ENCODE data around the gene MLN.

The MLN gene

GRCh38 chr6:33803571-33804053 is at the start of gene MLN:
Gene MLN (minus strand): TSS chr6:33804003. CDS start chr6:33801163, 2,840 bp downstream.
- H3K9me3 Mint-ChIP-seq = no peaks in the 10 kb centered on the region
- no peak within 1 kb of the TSS for H3K27ac Mint-ChIP-seq (ENCODE audit: low read depth)
- H3K4me3 Mint-ChIP-seq = no peak within 1 kb of the TSS
- peaks cover 73% of the 10 kb centered on the region for H3K27me3 Mint-ChIP-seq
- no peak for DNase-seq (ENCODE audit: low spot score in 2 of 2)
- no peak for ATAC-seq (replicated peaks; ENCODE audit: extremely low read depth, poor library complexity, severe bottlenecking)
- peaks cover 2% of the 10 kb centered on the region for H3K36me3 Mint-ChIP-seq (ENCODE audit: insufficient read depth)
- H3K4me1 Mint-ChIP-seq = peaks cover 19% of the 10 kb centered on the region

- Mint-ChIP-seq H3K27me3 (peaks cover 68% of the 10 kb centered on the region), H3K4me3 (no peak overlapping the region), H3K27ac (ENCODE audit: low read depth) (no peak overlapping the region), H3K36me3 (ENCODE audit: insufficient read depth) (peaks cover 8% of the 10 kb centered on the region), H3K4me1 (peaks cover 26% of the 10 kb centered on the region), H3K9me3 (no peaks in the 10 kb centered on the region)
- ATAC-seq (replicated peaks; ENCODE audit: extremely low read depth, poor library complexity, severe bottlenecking) (no peak), DNase-seq (ENCODE audit: low spot score in 2 of 2) (no peak)
Observed at GRCh38 chr6:33853026-33853425, 49.2 kb upstream of the MLN start.

DNA sequence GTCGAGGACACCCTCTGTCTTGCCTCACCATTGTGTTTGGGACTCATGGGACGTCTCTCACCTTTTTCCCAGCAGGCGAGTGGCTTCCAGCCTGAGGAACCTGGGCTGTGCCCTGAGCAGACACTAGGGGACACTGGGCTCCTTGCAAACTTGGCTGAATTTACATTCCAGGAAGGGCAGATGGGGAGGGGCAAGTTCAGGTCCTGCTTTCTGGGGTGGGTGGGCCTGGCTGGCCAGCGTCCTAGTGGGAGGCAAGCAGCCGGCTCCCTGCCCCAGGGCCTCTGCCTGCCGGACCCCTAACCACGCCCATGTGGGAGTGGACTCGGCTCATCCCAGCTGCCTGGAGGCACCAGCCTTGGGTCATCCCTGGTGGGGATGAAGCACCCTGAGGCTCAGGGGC is 48.2 kb upstream of the MLN start:
- peaks cover 4% of the 10 kb centered on the region for H3K36me3 Mint-ChIP-seq (ENCODE audit: insufficient read depth)
- peaks cover 57% of the 10 kb centered on the region for H3K27me3 Mint-ChIP-seq
- peaks cover 15% of the 10 kb centered on the region for H3K4me1 Mint-ChIP-seq
- DNase-seq (ENCODE audit: low spot score in 2 of 2) (no peak), ATAC-seq (replicated peaks; ENCODE audit: extremely low read depth, poor library complexity, severe bottlenecking) (no peak)
- H3K4me3 Mint-ChIP-seq = no peak overlapping the region
- H3K27ac Mint-ChIP-seq (ENCODE audit: low read depth) = no peak overlapping the region
- H3K9me3 Mint-ChIP-seq = no peaks in the 10 kb centered on the region

DNA sequence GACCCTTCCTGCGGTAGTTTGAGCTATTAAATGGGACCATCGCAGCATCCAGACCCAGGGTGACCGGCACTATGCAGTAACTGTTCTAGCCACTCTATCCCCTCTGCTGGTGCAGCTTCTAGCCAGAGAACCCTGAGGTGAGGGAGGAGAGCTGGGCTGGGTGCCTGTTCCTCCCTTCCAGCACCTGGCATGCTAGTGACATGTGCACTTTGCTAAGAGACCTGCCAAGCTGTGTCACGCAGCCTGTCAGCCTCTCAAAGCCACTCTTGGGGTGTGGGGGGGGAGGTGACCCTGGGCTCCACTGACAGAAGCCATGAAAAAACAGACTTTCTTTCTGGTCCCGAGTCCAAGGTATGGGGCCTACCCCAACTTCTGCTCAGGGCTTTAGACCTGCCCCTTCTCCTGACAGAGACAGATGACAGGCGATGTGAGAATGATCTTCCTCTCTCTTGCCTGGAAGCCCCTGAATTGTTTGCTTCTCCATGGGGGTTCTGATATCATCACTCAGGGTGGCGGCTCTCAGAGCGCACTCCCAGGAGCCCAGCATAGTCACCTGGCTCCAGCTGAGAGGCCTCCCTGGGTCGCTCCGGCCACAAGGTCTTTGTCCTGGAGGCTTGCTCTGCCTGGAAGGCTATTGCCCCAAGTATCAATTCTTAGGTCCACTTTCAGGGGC is 47.2 kb upstream of the MLN start:
- no peak overlapping the region for H3K27ac Mint-ChIP-seq (ENCODE audit: low read depth)
- no peak for DNase-seq (ENCODE audit: low spot score in 2 of 2)
- H3K4me1 Mint-ChIP-seq = peaks cover 6% of the 10 kb centered on the region
- no peak overlapping the region for H3K4me3 Mint-ChIP-seq
- no peaks in the 10 kb centered on the region for H3K9me3 Mint-ChIP-seq
- peaks cover 2% of the 10 kb centered on the region for H3K36me3 Mint-ChIP-seq (ENCODE audit: insufficient read depth)
- H3K27me3 Mint-ChIP-seq = peaks cover 57% of the 10 kb centered on the region
- ATAC-seq (replicated peaks; ENCODE audit: extremely low read depth, poor library complexity, severe bottlenecking) = no peak

DNA sequence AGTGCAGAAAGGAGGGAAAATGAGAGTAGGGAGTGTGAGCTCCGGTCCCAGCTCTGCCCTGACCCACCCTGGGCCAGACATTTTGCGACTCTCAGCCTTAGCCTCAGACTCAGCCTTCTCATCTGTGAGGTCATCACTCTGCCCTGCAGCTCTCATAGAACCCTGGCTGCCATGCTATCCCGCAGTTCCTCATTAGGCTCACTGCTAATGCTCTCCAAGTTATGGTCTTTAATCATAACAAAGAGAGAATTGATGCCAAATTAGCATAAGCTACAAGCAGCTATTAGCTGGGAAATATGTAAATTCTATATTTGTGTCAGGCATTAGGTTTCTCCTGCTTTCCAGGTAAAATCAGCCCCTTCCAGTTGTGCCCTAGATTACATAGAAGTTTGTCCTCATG is 46.5 kb upstream of the MLN start:
- Mint-ChIP-seq H3K4me1 (no peaks in the 10 kb centered on the region), H3K9me3 (no peaks in the 10 kb centered on the region), H3K4me3 (no peak overlapping the region), H3K36me3 (ENCODE audit: insufficient read depth) (no peaks in the 10 kb centered on the region), H3K27ac (ENCODE audit: low read depth) (no peak overlapping the region), H3K27me3 (peaks cover 52% of the 10 kb centered on the region)
- ATAC-seq (replicated peaks; ENCODE audit: extremely low read depth, poor library complexity, severe bottlenecking) (no peak), DNase-seq (ENCODE audit: low spot score in 2 of 2) (no peak)

- no peaks in the 10 kb centered on the region for H3K36me3 Mint-ChIP-seq (ENCODE audit: insufficient read depth)
- no peak for DNase-seq (ENCODE audit: low spot score in 2 of 2)
- ATAC-seq (replicated peaks; ENCODE audit: extremely low read depth, poor library complexity, severe bottlenecking) = no peak
- H3K27ac Mint-ChIP-seq (ENCODE audit: low read depth) = no peak overlapping the region
- H3K9me3 Mint-ChIP-seq = no peaks in the 10 kb centered on the region
- peaks cover 2% of the 10 kb centered on the region for H3K4me1 Mint-ChIP-seq
- no peak overlapping the region for H3K4me3 Mint-ChIP-seq
- peaks cover 44% of the 10 kb centered on the region for H3K27me3 Mint-ChIP-seq
Observed at GRCh38 chr6:33849500-33850075, 45.8 kb upstream of the MLN start.

DNA sequence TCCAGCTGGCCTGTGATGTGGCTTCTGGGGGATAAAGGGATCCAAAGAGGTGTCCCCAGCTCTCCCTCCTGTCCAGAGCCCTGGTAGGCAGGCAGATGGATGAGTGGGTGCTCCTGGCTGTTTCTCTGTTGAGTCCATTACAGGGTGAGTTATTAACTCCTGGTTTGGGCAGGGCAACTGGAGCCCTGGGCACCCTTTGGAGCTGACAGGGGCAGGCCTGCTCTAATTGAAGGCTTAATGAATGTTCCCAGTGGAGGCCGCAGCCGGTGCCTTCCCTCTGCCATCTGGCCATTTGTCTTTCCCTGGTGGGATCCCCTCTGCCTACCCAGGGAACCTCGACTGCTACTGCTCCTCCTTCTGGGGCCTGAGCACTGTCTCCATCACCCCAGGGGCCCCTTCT is 44.7 kb upstream of the MLN start:
- Mint-ChIP-seq H3K4me1 (peaks cover 4% of the 10 kb centered on the region), H3K4me3 (no peak overlapping the region), H3K27me3 (peaks cover 36% of the 10 kb centered on the region), H3K9me3 (no peaks in the 10 kb centered on the region), H3K36me3 (ENCODE audit: insufficient read depth) (no peaks in the 10 kb centered on the region), H3K27ac (ENCODE audit: low read depth) (no peak overlapping the region)
- ATAC-seq (replicated peaks; ENCODE audit: extremely low read depth, poor library complexity, severe bottlenecking) = no peak
- no peak for DNase-seq (ENCODE audit: low spot score in 2 of 2)

DNA sequence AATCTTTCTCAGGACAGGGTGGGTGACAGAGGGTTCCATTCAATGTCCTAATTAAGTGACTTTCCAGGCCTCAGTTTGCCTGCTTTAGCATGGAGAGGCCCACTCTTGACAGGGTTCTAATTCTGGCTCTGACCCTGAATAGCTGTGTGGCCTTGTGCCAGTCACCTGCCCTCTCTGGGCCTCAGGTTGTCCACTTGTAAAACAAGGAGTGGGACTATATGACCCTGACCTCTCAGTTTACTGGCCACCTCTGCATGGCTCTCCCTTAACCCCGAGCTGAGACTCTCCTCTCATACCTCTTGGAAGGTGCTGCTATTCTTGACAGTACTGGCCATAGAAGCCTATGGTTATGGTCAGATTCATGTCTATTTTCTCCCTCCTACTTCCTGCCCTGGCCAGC is 44.1 kb upstream of the MLN start:
- DNase-seq (ENCODE audit: low spot score in 2 of 2) = no peak
- peaks cover 36% of the 10 kb centered on the region for H3K27me3 Mint-ChIP-seq
- peaks cover 4% of the 10 kb centered on the region for H3K4me1 Mint-ChIP-seq
- ATAC-seq (replicated peaks; ENCODE audit: extremely low read depth, poor library complexity, severe bottlenecking) = no peak
- no peaks in the 10 kb centered on the region for H3K36me3 Mint-ChIP-seq (ENCODE audit: insufficient read depth)
- no peak overlapping the region for H3K4me3 Mint-ChIP-seq
- H3K27ac Mint-ChIP-seq (ENCODE audit: low read depth) = no peak overlapping the region
- no peaks in the 10 kb centered on the region for H3K9me3 Mint-ChIP-seq

DNA sequence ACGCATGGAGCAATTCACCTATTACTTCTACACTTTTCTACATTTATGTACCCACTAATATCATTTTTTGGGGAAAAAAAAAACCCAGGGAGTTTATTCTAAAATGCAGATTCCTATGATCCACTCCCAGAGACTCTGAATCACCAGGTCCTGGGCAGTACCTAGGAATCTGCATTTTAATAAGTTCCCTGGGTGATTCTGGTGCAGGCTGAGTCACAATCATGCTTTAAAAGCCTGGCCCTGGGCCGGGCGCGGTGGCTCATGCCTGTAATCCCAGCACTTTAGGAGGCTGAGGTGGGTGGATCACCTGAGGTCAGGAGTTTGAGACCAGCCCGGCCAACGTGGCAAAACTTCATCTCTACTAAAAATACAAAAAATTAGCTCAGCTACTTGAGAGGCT is 43.3 kb upstream of the MLN start:
- no peak for ATAC-seq (replicated peaks; ENCODE audit: extremely low read depth, poor library complexity, severe bottlenecking)
- no peaks in the 10 kb centered on the region for H3K9me3 Mint-ChIP-seq
- H3K4me3 Mint-ChIP-seq = no peak overlapping the region
- peaks cover 4% of the 10 kb centered on the region for H3K4me1 Mint-ChIP-seq
- H3K27me3 Mint-ChIP-seq = peaks cover 36% of the 10 kb centered on the region
- H3K36me3 Mint-ChIP-seq (ENCODE audit: insufficient read depth) = no peaks in the 10 kb centered on the region
- H3K27ac Mint-ChIP-seq (ENCODE audit: low read depth) = no peak overlapping the region
- DNase-seq (ENCODE audit: low spot score in 2 of 2) = no peak

DNA sequence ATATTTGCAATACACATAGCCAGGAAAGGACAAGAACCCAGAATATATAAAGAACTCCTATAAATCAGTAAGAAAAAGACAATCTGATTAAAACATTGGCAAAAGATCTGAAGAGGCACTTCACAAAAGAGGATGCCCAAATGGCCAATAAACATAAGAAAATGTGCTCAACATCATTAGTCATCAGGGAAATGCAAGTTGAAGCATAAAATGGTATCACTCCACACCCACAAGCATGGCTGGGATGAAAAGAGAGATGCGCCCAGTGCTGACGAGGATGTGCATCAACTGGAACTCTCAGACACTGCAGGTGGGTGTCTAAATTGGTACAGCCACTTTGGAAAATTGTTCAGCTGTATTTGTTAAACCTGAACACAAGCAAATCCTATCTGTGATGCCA is 42.4 kb upstream of the MLN start:
- Mint-ChIP-seq H3K4me1 (peaks cover 4% of the 10 kb centered on the region), H3K4me3 (no peak overlapping the region), H3K27me3 (peaks cover 29% of the 10 kb centered on the region), H3K27ac (ENCODE audit: low read depth) (no peak overlapping the region), H3K36me3 (ENCODE audit: insufficient read depth) (no peaks in the 10 kb centered on the region), H3K9me3 (no peaks in the 10 kb centered on the region)
- no peak for ATAC-seq (replicated peaks; ENCODE audit: extremely low read depth, poor library complexity, severe bottlenecking)
- DNase-seq (ENCODE audit: low spot score in 2 of 2) = no peak

- DNase-seq (ENCODE audit: low spot score in 2 of 2) = no peak
- no peak overlapping the region for H3K4me3 Mint-ChIP-seq
- no peak for ATAC-seq (replicated peaks; ENCODE audit: extremely low read depth, poor library complexity, severe bottlenecking)
- H3K27ac Mint-ChIP-seq (ENCODE audit: low read depth) = no peak overlapping the region
- no peaks in the 10 kb centered on the region for H3K36me3 Mint-ChIP-seq (ENCODE audit: insufficient read depth)
- H3K9me3 Mint-ChIP-seq = no peaks in the 10 kb centered on the region
- H3K4me1 Mint-ChIP-seq = peaks cover 8% of the 10 kb centered on the region
- peaks cover 19% of the 10 kb centered on the region for H3K27me3 Mint-ChIP-seq
Observed at GRCh38 chr6:33845031-33845745, 41.4 kb upstream of the MLN start.

- ATAC-seq (replicated peaks; ENCODE audit: extremely low read depth, poor library complexity, severe bottlenecking) (no peak), DNase-seq (ENCODE audit: low spot score in 2 of 2) (no peak)
- no peaks in the 10 kb centered on the region for H3K9me3 Mint-ChIP-seq
- no peaks in the 10 kb centered on the region for H3K36me3 Mint-ChIP-seq (ENCODE audit: insufficient read depth)
- H3K4me1 Mint-ChIP-seq = peaks cover 16% of the 10 kb centered on the region
- H3K27ac Mint-ChIP-seq (ENCODE audit: low read depth) = no peak overlapping the region
- peaks cover 1% of the 10 kb centered on the region for H3K27me3 Mint-ChIP-seq
- H3K4me3 Mint-ChIP-seq = no peak overlapping the region
Observed at GRCh38 chr6:33843131-33844121, 39.6 kb upstream of the MLN start.

All from central memory CD8-positive, alpha-beta T cell (primary cell).